Measurements from ENCODE around the gene CLEC9A. TPM values are rescaled to one million over a fixed set of nuclear protein-coding genes. Genes with fewer than 3 reads are reported as not detected.

Gene CLEC9A
- total and polyA plus RNA-seq, 2 of the 8 experiments (the other 6 are each of a cell fraction or from before 2014, with no cell fraction given) = not detected

DNA sequence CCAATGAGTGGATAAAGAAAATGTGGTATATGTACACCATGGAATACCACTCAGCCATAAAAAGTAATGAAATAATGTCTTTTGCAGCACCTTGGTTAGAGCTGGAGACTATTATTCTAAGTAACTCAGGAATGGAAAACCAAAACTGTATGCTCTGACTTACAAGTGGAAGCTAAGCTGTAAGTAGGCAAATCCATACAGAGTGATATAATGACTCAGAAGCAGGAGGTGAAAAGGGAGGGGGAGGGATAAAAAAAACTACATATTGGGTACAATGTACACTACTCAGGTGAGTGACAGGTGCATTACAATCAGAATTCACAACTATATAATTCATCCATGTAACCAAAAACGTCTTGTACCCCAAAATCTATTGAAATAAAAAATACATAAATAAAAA, 83.4 kb downstream of the CLEC9A start:
- WGBS, 2 experiments (ENCODE audit: extremely low coverage in 1 of 2, insufficient coverage in 1 of 2, insufficient read length in 1 of 2, insufficient replicate concordance in 2 of 2, low coverage in 1 of 2, low lambda C conversion rate in 2 of 2, missing lambda C conversion rate in 1 of 2) = 67% methylated on average over 1 of the region's 1 CpG; no CpG with 5 or more reads in 1 of the 2 experiments
- TF ChIP-seq, protein P1, sequence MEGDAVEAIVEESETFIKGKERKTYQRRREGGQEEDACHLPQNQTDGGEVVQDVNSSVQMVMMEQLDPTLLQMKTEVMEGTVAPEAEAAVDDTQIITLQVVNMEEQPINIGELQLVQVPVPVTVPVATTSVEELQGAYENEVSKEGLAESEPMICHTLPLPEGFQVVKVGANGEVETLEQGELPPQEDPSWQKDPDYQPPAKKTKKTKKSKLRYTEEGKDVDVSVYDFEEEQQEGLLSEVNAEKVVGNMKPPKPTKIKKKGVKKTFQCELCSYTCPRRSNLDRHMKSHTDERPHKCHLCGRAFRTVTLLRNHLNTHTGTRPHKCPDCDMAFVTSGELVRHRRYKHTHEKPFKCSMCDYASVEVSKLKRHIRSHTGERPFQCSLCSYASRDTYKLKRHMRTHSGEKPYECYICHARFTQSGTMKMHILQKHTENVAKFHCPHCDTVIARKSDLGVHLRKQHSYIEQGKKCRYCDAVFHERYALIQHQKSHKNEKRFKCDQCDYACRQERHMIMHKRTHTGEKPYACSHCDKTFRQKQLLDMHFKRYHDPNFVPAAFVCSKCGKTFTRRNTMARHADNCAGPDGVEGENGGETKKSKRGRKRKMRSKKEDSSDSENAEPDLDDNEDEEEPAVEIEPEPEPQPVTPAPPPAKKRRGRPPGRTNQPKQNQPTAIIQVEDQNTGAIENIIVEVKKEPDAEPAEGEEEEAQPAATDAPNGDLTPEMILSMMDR (IDR thresholded peaks at IDR 0.05; ENCODE audit: control extremely low read depth in 1 of 3, insufficient read depth in 1 of 3, low read depth in 1 of 3, low read length in 3 of 3) = no peak
- TF ChIP-seq NANOG (IDR thresholded peaks at IDR 0.05; ENCODE audit: insufficient read depth, low read depth, low read length, poor library complexity, severe bottlenecking) (no peak), ATF3 (IDR thresholded peaks at IDR 0.05; ENCODE audit: insufficient read depth, low read depth, low read length) (no peak), BRCA1 (IDR thresholded peaks at IDR 0.05; ENCODE audit: low read depth, low read length) (no peak), PHF8 (conservative IDR thresholded peaks at IDR 0.05; ENCODE audit: low read depth, low read length) (no peak), RAD21 (IDR thresholded peaks at IDR 0.05 in 1 of 2, conservative IDR thresholded peaks at IDR 0.05 in 1 of 2; ENCODE audit: low read depth in 2 of 2, low read length in 2 of 2) (no peak), ZNF274 (IDR thresholded peaks at IDR 0.05; ENCODE audit: borderline replicate concordance, extremely low read depth, low read length) (no peak), RXRA (IDR thresholded peaks at IDR 0.05; ENCODE audit: insufficient read depth, low read depth, low read length) (no peak), CHD2 (IDR thresholded peaks at IDR 0.05; ENCODE audit: low read length) (no peak), POLR2AphosphoS5 (IDR thresholded peaks at IDR 0.05; ENCODE audit: low read depth, low read length) (no peak), SRF (IDR thresholded peaks at IDR 0.05; ENCODE audit: low read depth, low read length) (no peak)

More for the DNA sequence above, 83.4 kb downstream of the CLEC9A start:
- H3K14ac ChIP-seq (ENCODE audit: insufficient read length) = no peak overlapping the region
- no peak overlapping the region for H3K9ac ChIP-seq (replicated peaks in 1 of 4; ENCODE audit: extremely low read depth in 1 of 4, low read depth in 3 of 4, low read length in 3 of 4)
- H3K4me3 ChIP-seq (ENCODE audit: extremely low read depth in 1 of 4, insufficient read depth in 2 of 4, low read depth in 3 of 4, low read length in 4 of 4) = no peak overlapping the region
- no peak overlapping the region for H3K4me2 ChIP-seq (ENCODE audit: insufficient read depth in 1 of 2, low read depth in 2 of 2, low read length in 2 of 2)
- H4K91ac ChIP-seq (replicated peaks; ENCODE audit: insufficient read length, low read length) = no peak overlapping the region
- no peak overlapping the region for H4K5ac ChIP-seq (ENCODE audit: insufficient read length, low read depth, low read length)
- H2AFZ ChIP-seq (ENCODE audit: low read length) = no peak overlapping the region
- no peak overlapping the region for H2BK15ac ChIP-seq (ENCODE audit: low read length)
- no peaks in the 10 kb centered on the region for H3K23me2 ChIP-seq (ENCODE audit: low read depth, low read length)
- no peaks in the 10 kb centered on the region for H3K4me1 ChIP-seq (replicated peaks in 1 of 4; ENCODE audit: control insufficient read depth in 3 of 4, insufficient read depth in 4 of 4, low read length in 3 of 4)
- H3K4ac ChIP-seq (replicated peaks; ENCODE audit: insufficient read length, low read depth, low read length) = no peak overlapping the region
- H2BK20ac ChIP-seq (ENCODE audit: low read length) = no peak overlapping the region
- DNase-seq (ENCODE audit: low read depth in 1 of 2, low spot score in 2 of 2) = no peak
- POLR2A ChIA-PET (ENCODE audit: partially characterized antibody) = no interaction called here
- H4K20me1 ChIP-seq (replicated peaks in 1 of 2; ENCODE audit: control insufficient read depth in 1 of 2, insufficient read depth in 2 of 2, low read length in 2 of 2) = no peaks in the 10 kb centered on the region
- H3K56ac ChIP-seq (replicated peaks; ENCODE audit: insufficient read length, low read depth, low read length) = no peak overlapping the region
- H2BK5ac ChIP-seq (ENCODE audit: low read depth, low read length) = no peak overlapping the region
- H3K36me3 ChIP-seq (ENCODE audit: control insufficient read depth in 2 of 4, insufficient read depth in 4 of 4, low read length in 3 of 4) = no peaks in the 10 kb centered on the region; a peak in 1 of 8 replicates
- no peak overlapping the region for H3K23ac ChIP-seq (ENCODE audit: insufficient read length)
- no peaks in the 10 kb centered on the region for H3K27me3 ChIP-seq (replicated peaks in 1 of 4; ENCODE audit: control insufficient read depth in 3 of 4, extremely low read depth in 1 of 4, insufficient read depth in 3 of 4, low read length in 3 of 4)
- no peak overlapping the region for H3K27ac ChIP-seq (ENCODE audit: low read depth, low read length)
- H4K8ac ChIP-seq (ENCODE audit: extremely low read depth, insufficient read depth, low read length) = no peak overlapping the region
- H2BK120ac ChIP-seq (replicated peaks; ENCODE audit: low read depth, low read length) = no peak overlapping the region
- no peaks in the 10 kb centered on the region for H3K79me1 ChIP-seq (ENCODE audit: low read depth, low read length)
- CTCF ChIA-PET (ENCODE audit: partially characterized antibody) = interaction anchor here (1.3 to 1.8 kb wide), 2 partner anchors 76 to 79 kb away, joined by 4 read pairs; no protein-coding TSS in a partner anchor
- H3K79me2 ChIP-seq (ENCODE audit: control insufficient read depth in 1 of 2, insufficient read depth in 2 of 2, low read length in 2 of 2) = no peaks in the 10 kb centered on the region
- no peak overlapping the region for H2AK5ac ChIP-seq (ENCODE audit: low read depth, low read length)
- peaks cover 0 to 4% of the 10 kb centered on the region in 2 experiments; a peak in 1 of 4 replicates for H3K9me3 ChIP-seq (ENCODE audit: insufficient read depth in 2 of 2, low read depth in 1 of 2, low read length in 1 of 2)
- FAIRE-seq = no peak
- no peak overlapping the region for H3K18ac ChIP-seq (ENCODE audit: extremely low read depth, low read length)
- no peak overlapping the region for H2BK12ac ChIP-seq (ENCODE audit: low read depth, low read length)
